ENCODE data around the gene ATF7IP2. TPM values are rescaled to one million over a fixed set of nuclear protein-coding genes. Genes with fewer than 3 reads are reported as not detected.

Gene ATF7IP2
- total and polyA plus RNA-seq, 2 of the 13 experiments (the other 11 are each of a cell fraction or from before 2014, with no cell fraction given), result 117 to 217 TPM

DNA sequence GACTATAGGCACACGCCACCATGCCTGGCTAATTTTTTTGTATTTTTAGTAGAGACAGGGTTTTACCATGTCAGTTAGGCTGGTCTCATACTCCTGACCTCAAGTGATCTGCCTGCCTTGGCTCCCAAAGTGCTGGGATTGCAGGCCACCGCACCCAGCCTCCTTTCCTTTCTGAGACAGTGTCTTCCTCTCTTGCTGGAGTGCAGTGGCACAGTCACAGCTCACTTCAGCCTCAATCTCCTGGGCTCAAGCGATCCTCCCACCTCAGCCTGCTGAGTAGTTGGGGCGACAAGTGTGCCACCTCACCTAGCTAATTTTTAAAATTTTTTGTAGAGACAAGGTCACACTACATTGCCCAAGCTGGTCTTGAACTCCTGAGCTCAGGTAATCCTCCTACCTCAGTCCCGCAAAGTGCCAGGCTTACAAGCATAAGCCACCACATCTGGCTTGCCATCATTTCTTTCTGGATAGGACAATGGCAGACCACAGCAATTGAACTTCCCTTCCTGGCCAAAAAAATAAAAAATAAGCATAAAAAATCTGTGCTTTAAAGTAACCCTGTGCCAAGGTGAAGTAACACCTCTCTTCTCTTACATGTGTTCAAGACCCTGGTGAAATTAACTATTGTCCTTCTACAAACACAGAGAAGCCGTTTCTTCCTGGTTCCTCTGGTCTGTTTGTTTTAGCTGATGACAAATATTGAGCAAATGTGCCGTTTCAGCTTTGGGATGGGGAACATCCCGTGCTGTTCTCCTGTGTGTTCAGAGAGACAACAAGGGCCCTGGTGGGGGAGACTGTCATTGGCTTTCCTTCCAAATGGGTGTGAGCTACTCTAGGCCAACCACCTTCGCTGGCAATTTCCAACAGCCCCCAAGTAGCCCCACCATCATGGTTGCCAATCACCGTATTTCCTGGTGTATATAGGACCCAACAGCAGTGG is 134.3 kb downstream of the ATF7IP2 start (continued):
- TF ChIP-seq, protein P1, sequence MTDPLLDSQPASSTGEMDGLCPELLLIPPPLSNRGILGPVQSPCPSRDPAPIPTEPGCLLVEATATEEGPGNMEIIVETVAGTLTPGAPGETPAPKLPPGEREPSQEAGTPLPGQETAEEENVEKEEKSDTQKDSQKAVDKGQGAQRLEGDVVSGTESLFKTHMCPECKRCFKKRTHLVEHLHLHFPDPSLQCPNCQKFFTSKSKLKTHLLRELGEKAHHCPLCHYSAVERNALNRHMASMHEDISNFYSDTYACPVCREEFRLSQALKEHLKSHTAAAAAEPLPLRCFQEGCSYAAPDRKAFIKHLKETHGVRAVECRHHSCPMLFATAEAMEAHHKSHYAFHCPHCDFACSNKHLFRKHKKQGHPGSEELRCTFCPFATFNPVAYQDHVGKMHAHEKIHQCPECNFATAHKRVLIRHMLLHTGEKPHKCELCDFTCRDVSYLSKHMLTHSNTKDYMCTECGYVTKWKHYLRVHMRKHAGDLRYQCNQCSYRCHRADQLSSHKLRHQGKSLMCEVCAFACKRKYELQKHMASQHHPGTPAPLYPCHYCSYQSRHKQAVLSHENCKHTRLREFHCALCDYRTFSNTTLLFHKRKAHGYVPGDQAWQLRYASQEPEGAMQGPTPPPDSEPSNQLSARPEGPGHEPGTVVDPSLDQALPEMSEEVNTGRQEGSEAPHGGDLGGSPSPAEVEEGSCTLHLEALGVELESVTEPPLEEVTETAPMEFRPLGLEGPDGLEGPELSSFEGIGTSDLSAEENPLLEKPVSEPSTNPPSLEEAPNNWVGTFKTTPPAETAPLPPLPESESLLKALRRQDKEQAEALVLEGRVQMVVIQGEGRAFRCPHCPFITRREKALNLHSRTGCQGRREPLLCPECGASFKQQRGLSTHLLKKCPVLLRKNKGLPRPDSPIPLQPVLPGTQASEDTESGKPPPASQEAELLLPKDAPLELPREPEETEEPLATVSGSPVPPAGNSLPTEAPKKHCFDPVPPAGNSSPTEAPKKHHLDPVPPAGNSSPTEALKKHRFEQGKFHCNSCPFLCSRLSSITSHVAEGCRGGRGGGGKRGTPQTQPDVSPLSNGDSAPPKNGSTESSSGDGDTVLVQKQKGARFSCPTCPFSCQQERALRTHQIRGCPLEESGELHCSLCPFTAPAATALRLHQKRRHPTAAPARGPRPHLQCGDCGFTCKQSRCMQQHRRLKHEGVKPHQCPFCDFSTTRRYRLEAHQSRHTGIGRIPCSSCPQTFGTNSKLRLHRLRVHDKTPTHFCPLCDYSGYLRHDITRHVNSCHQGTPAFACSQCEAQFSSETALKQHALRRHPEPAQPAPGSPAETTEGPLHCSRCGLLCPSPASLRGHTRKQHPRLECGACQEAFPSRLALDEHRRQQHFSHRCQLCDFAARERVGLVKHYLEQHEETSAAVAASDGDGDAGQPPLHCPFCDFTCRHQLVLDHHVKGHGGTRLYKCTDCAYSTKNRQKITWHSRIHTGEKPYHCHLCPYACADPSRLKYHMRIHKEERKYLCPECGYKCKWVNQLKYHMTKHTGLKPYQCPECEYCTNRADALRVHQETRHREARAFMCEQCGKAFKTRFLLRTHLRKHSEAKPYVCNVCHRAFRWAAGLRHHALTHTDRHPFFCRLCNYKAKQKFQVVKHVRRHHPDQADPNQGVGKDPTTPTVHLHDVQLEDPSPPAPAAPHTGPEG (CRISPR knock-in tag; IDR thresholded peaks at IDR 0.05), result no peak
- TF ChIP-seq PHF20 (CRISPR knock-in tag; IDR thresholded peaks at IDR 0.05) (0 out of 2 replicates have a peak, but pooled peaks have one; percentile 34), ELF1 (CRISPR knock-in tag; IDR thresholded peaks at IDR 0.05) (peak; percentile 80), NR2C2 (CRISPR knock-in tag; IDR thresholded peaks at IDR 0.05; ENCODE audit: borderline replicate concordance) (no peak), FOXK2 (IDR thresholded peaks at IDR 0.05) (peak; percentile 43; the same call in 1 of the 2 replicates), CHD4 (IDR thresholded peaks at IDR 0.05; ENCODE audit: borderline replicate concordance, low read length) (no peak), GATAD2A (CRISPR knock-in tag; IDR thresholded peaks at IDR 0.05) (peak; percentile 95), ZSCAN25 (CRISPR knock-in tag; IDR thresholded peaks at IDR 0.05) (peak; percentile 74; the same call in 1 of the 2 replicates), KDM2A (CRISPR knock-in tag; IDR thresholded peaks at IDR 0.05; ENCODE audit: borderline replicate concordance, low read depth) (peak; percentile 10; the same call in 1 of the 2 replicates), ZFP1 (CRISPR knock-in tag; IDR thresholded peaks at IDR 0.05) (peak; percentile 64; the same call in 1 of the 2 replicates), SNAI1 (CRISPR knock-in tag; IDR thresholded peaks at IDR 0.05; ENCODE audit: borderline replicate concordance) (0 out of 2 replicates have a peak, but pooled peaks have one; percentile 40), ETV5 (CRISPR knock-in tag; IDR thresholded peaks at IDR 0.05; ENCODE audit: borderline replicate concordance) (peak; percentile 65; the same call in 1 of the 2 replicates), ZNF121 (CRISPR knock-in tag; IDR thresholded peaks at IDR 0.05) (no peak; the same call in 1 of the 2 replicates), ATF7-NPFF (CRISPR knock-in tag; IDR thresholded peaks at IDR 0.05; ENCODE audit: low read depth) (no peak), TOE1 (CRISPR knock-in tag; IDR thresholded peaks at IDR 0.05) (no peak), PHF21A (CRISPR knock-in tag; IDR thresholded peaks at IDR 0.05) (peak; percentile 97), ZNF383 (CRISPR knock-in tag; IDR thresholded peaks at IDR 0.05; ENCODE audit: borderline replicate concordance) (no peak)
- TF ChIP-seq, protein P2, sequence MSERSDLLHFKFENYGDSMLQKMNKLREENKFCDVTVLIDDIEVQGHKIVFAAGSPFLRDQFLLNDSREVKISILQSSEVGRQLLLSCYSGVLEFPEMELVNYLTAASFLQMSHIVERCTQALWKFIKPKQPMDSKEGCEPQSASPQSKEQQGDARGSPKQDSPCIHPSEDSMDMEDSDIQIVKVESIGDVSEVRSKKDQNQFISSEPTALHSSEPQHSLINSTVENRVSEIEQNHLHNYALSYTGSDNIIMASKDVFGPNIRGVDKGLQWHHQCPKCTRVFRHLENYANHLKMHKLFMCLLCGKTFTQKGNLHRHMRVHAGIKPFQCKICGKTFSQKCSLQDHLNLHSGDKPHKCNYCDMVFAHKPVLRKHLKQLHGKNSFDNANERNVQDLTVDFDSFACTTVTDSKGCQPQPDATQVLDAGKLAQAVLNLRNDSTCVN (CRISPR knock-in tag; IDR thresholded peaks at IDR 0.05; ENCODE audit: borderline replicate concordance), result peak; percentile 39; the same call in 1 of the 2 replicates
- TF ChIP-seq, protein P3, sequence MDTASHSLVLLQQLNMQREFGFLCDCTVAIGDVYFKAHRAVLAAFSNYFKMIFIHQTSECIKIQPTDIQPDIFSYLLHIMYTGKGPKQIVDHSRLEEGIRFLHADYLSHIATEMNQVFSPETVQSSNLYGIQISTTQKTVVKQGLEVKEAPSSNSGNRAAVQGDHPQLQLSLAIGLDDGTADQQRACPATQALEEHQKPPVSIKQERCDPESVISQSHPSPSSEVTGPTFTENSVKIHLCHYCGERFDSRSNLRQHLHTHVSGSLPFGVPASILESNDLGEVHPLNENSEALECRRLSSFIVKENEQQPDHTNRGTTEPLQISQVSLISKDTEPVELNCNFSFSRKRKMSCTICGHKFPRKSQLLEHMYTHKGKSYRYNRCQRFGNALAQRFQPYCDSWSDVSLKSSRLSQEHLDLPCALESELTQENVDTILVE (CRISPR knock-in tag; IDR thresholded peaks at IDR 0.05), result peak; percentile 21; the same call in 1 of the 2 replicates
- TF ChIP-seq, protein P4, sequence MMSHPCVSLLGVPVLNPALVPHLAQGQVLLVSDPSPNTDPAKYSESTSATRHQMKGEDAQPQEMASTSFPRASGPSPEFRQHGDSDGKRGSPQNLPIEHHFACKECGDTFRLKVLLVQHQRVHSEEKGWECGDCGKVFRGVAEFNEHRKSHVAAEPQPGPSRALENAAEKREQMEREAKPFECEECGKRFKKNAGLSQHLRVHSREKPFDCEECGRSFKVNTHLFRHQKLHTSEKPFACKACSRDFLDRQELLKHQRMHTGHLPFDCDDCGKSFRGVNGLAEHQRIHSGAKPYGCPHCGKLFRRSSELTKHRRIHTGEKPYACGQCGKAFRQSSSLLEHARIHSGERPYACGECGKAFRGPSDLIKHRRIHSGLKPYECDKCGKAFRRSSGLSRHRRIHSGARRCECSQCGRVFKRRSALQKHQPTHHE (CRISPR knock-in tag; IDR thresholded peaks at IDR 0.05; ENCODE audit: borderline replicate concordance), result no peak
